ENCODE data around the gene PRICKLE1. TPM values are rescaled to one million over a fixed set of nuclear protein-coding genes. Genes with fewer than 3 reads are reported as not detected.

Gene PRICKLE1
- total RNA-seq, 1 experiment from 2014 or later: 20.1 TPM

DNA sequence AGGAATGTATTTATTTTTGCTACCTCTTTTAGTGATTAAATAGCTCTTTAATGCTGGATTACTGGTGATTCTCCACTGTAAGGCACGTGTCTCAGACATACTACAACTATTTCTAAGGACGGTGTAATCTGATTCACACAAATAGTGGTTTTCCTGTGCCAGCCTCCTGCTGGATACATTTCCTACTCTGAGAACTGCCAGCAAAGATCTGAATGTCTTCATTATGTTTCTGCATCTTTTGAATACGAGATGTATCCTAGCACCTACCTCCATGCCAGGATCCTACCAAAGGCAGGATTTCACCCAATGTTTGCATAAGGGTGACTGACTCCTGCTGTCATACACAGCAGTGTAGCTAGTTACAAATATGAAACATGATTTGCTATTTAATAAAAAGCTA, 120.6 kb downstream of the PRICKLE1 start:
- intact Hi-C loops (cut with micrococcal nuclease; ENCODE audit: unreplicated experiment) (no loop called here), in situ Hi-C loops (cut with HindIII; ENCODE audit: low pct_unique_long_range_greater_than_20kb, low sequenced_read_pairs) (no loop called here)
- TF ChIP-seq REST (IDR thresholded peaks at IDR 0.05; ENCODE audit: insufficient read depth in 1 of 2, low read depth in 2 of 2, low read length in 1 of 2) (no peak), TCF7L2 (IDR thresholded peaks at IDR 0.05; ENCODE audit: low read depth, low read length) (no peak), POLR2AphosphoS5 (IDR thresholded peaks at IDR 0.05; ENCODE audit: low read depth, low read length) (no peak), SIN3A (IDR thresholded peaks at IDR 0.05; ENCODE audit: borderline replicate concordance, insufficient read depth, low read depth, low read length) (no peak)
- TF ChIP-seq, protein P1, sequence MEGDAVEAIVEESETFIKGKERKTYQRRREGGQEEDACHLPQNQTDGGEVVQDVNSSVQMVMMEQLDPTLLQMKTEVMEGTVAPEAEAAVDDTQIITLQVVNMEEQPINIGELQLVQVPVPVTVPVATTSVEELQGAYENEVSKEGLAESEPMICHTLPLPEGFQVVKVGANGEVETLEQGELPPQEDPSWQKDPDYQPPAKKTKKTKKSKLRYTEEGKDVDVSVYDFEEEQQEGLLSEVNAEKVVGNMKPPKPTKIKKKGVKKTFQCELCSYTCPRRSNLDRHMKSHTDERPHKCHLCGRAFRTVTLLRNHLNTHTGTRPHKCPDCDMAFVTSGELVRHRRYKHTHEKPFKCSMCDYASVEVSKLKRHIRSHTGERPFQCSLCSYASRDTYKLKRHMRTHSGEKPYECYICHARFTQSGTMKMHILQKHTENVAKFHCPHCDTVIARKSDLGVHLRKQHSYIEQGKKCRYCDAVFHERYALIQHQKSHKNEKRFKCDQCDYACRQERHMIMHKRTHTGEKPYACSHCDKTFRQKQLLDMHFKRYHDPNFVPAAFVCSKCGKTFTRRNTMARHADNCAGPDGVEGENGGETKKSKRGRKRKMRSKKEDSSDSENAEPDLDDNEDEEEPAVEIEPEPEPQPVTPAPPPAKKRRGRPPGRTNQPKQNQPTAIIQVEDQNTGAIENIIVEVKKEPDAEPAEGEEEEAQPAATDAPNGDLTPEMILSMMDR (IDR thresholded peaks at IDR 0.05): no peak
- Histone ChIP-seq H3K9me3 (ENCODE audit: control insufficient read depth, insufficient read depth, low read depth, low read length) (no peaks in the 10 kb centered on the region), H3K27me3 (ENCODE audit: control insufficient read depth, insufficient read depth, low read length) (no peaks in the 10 kb centered on the region), H3K36me3 (ENCODE audit: control insufficient read depth, insufficient read depth, low read length) (no peaks in the 10 kb centered on the region), H3K4me1 (ENCODE audit: control insufficient read depth, insufficient read depth, low read length) (peaks cover 4% of the 10 kb centered on the region; the same call in 1 of the 2 replicates), H3K27ac (ENCODE audit: low read length) (no peak overlapping the region), H3K4me3 (ENCODE audit: low read depth in 2 of 2, low read length in 2 of 2) (no peak overlapping the region)
- ChIA-PET CTCF (no interaction called here), POLR2A (interaction anchor here (0.5 kb wide), 1 partner anchor 40 kb away, joined by 5 read pairs; no protein-coding TSS in a partner anchor)
- ATAC-seq (peak; percentile 45; the same call in 1 of the 2 replicates), DNase-seq (ENCODE audit: low read depth, low spot score) (no peak)
- no TSS peak for BruUV-seq (replicated peaks)

GRCh38 chr12:42468341-42468821, 121.2 kb downstream of the PRICKLE1 start:
- Histone ChIP-seq H3K9me3 (ENCODE audit: control insufficient read depth, insufficient read depth, low read depth, low read length) (no peaks in the 10 kb centered on the region), H3K36me3 (ENCODE audit: control insufficient read depth, insufficient read depth, low read length) (no peaks in the 10 kb centered on the region), H3K27ac (ENCODE audit: low read length) (no peak overlapping the region), H3K4me3 (ENCODE audit: low read depth in 2 of 2, low read length in 2 of 2) (no peak overlapping the region), H3K27me3 (ENCODE audit: control insufficient read depth, insufficient read depth, low read length) (no peaks in the 10 kb centered on the region), H3K4me1 (ENCODE audit: control insufficient read depth, insufficient read depth, low read length) (peaks cover 4% of the 10 kb centered on the region; the same call in 1 of the 2 replicates)
- intact Hi-C loops (cut with micrococcal nuclease; ENCODE audit: unreplicated experiment): no loop called here
- DNase-seq (ENCODE audit: low read depth, low spot score) (no peak), ATAC-seq (no peak)
- ChIA-PET POLR2A (no interaction called here), CTCF (no interaction called here)
- TF ChIP-seq POLR2AphosphoS5 (IDR thresholded peaks at IDR 0.05; ENCODE audit: low read depth, low read length) (no peak), SIN3A (IDR thresholded peaks at IDR 0.05; ENCODE audit: borderline replicate concordance, insufficient read depth, low read depth, low read length) (no peak), TCF7L2 (IDR thresholded peaks at IDR 0.05; ENCODE audit: low read depth, low read length) (no peak), REST (IDR thresholded peaks at IDR 0.05; ENCODE audit: insufficient read depth in 1 of 2, low read depth in 2 of 2, low read length in 1 of 2) (no peak)
- TF ChIP-seq, protein P1 (IDR thresholded peaks at IDR 0.05): no peak
- no TSS peak for BruUV-seq (replicated peaks)
- in situ Hi-C loops (cut with HindIII; ENCODE audit: low pct_unique_long_range_greater_than_20kb, low sequenced_read_pairs): no loop called here
